Stimulated activated CD4-positive, alpha-beta T cell treated with anti-CD3 and anti-CD28 coated beads, Interleukin-12 subunit alpha, Interleukin-12 subunit beta, amount 100 ng/mL, for 48 hours (primary cell): ENCODE results near the gene STAG1.
"Not testable (repeated sequence)": the region's sequence is repeated elsewhere in the genome, so short reads cannot be mapped to it uniquely, and the experiment has no call there.

Experiments used
- DNase-seq, 3 donors: peaks; one replicate each; pipeline ENCODE4 v3.0.0-alpha.2; 2020; ENCODE audit warnings: low read depth in 2 of 3, low spot score in 1 of 3

STAG1 gene

DNA sequence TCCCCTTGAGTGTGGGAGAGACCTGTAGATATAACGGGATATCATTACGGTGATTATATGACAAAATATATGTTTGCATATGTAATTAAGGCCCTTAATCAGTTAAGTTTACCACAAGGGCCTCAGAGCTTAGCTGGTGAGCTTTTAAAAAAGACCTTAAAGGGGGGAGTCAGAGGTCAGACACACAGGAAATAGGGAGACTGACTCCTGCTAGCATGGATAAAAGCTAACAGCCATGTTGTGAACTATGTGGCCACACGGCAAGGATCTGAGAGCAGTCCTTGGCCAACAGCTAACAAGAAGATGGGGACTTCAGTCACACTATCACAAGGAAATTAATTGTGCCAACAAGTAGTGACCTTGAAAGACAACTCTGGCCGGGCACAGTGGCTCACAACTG is 3.1 kb downstream of the STAG1 start:
- DNase-seq: no peak

DNA sequence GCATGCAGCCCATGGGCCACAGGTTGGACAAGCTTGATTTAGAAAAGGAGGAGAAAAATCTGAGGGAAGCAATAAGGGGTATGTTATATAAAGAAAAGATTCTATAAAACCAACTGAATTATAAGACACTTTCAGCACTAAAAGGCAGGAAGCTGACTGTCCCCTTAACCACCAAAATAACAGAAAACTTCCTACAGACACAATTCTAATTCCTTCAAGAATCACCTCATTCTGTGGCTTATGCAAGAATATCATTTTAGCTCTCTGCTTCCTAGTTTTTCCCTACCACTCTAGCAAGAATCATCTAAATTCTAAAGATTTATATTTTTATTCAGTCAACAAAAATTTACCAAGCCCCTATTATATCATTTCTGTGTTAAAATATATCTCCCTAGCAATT is 6.3 kb downstream of the STAG1 start:
- DNase-seq: no peak

DNA sequence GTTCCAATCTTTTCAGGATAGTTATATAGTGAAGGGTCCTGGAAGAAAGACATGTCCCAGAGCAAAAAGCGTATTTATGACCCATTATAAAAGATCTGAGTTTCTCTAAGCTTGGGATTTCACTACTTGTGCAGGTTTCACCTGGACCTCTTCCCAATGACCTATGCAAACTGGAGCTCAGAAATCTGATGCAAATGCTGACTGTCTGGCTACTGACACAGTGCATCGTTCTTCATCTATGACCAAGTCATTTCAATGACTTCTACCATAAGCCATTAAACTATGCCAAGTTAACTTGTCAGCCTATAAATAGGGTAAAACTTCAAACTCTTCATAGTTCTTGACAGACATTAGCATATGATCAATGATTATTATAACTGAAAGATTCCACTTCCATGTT is 11.1 kb downstream of the STAG1 start:
- no peak for DNase-seq

DNA sequence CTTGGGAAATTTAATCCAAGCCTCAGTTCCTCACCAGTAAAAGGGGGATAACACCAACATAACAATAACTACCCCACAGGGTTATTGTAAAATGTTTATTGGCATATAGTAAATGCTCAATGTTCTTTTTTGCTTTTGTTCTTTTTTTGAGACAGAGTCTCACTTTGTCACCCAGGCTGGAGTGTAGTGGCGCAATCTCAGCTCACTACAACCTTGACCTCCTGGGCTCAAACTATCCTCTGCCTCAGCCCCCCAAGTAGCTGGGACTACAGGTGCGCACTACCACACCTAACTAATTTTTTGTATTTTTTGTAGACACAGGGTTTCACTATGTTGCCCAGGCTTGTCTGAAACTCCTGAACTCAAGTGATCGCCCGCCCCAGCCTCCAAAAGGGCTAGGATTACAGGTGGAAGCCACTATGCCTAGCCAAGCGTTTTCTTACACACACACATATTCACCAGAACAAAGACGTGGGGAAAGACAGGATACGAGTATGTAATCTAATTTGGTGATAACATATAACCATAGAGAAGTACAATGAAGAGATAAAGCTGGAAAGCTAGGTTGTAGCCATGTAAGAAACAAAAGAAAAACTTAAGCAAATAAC is 11.7 kb downstream of the STAG1 start:
- DNase-seq: no peak

DNA sequence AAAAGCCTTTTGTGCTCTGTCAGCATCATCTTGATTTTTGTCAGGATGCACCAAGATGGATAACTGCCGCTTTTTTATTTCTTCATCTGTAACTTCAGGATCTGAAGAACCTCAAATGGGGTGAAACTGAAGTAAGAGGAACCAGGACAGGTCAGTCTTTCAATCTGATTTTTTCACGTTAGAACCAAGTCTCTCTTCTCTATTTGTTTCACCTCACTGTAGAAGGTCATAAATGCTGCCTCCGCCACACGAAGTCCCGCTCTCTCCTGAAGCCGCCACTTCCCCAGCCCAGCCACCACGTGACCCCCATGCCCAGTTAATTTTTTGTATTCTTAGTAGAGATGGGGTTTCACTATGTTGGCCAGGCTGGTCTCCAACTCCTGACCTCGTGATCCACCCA is 15.2 kb downstream of the STAG1 start:
- DNase-seq: not testable (repeated sequence)

DNA sequence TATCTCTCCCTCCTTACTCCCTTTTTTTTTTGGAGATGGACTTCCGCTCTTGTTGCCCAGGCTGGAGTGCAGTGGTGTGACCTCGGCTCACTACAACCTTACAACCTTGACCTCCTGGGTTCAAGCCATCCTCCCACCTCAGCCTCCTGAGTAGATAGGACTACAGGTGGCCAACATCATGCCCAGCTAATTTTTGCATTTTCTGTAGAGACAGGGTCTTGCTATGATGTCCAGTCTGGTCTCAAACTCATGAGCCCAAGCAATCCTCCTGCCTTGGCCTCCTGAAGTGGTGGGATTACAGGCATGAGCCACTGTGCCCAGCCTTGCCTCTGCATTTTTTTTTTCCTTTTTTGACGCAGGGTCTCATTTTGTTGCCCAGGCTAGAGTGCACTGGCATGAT is 17.1 kb downstream of the STAG1 start:
- no peak for DNase-seq

DNA sequence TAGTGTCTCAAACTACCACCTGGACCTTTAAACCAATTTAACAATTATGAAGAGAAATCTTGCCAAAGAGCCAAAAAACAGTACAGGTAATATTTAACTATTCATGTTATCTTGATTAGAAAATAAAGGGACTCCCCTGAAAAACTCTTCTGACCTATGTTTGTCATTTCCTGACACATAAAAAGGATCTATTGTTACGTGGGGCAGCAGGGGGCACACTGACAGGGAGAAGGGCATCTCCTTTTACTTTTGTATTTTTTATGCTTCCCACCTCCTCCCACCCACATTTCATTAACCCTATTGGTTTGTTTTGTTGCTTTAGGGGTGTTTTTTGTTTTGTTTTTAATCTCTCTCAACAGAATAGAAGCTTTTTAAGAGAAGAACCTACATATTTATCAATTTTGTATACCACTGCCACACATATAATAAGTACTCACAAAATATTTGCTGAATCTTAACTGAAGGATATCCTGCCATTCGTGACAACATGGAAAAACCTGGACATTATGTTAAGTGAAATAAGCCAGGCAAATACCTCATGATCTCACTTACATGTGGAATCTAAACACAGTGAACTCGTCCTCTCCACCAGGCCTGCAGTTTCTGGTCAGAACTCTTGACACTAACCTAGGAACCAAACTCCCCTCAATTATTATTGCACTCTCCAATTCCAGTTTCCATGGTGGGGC is 17.7 kb downstream of the STAG1 start:
- DNase-seq: no peak

DNA sequence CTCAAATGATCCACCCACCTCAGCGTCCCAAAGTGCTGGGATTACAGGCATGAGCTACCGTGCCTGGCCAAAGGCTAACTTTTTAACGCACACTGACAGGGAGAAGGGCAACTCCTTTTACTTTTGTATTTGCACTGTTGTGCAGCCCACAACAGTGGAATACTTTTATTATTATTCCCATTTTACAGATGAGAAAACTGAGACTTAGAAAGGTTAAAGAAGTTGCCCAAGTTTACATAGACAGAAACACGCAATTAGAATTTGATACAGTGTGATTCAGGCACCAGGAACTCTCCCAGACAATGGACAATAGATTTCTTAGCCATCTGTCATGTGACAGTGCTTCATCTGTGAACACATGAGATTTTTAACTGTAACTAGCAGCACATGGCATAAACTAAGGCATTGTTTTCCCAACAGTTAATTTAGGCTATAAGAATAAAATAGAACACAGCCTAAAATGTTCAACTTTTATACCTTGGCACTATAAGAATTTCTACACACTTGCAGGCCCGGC is 18.8 kb downstream of the STAG1 start:
- DNase-seq: no peak

DNA sequence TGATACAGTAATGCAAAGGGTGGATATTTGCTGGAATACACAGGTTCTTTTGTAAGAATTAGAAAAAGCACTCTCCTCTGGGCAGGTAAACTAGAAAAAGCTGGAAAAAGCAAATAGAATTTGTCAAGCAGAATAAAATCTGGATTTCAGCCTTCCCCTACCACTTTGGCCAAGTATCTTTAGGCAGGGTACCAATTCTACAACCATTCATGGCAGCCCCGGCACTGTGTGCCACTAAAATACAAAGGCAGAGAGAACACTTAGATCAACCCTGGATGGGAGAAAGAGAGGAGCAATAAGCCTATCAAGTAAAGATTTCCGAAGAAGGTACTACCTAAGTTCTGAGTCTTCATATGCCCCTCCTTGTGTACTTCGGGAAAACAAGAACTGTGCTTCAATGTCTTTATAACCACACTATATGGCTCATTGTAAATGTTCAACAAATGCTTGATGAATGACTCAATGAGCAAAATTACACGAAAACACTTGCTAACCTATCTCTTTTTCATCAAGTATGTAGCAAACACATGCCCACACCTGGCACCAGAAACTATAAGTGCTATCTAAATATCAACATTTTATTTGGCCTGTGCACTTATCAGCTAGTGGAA is 20.8 kb downstream of the STAG1 start:
- DNase-seq: no peak

DNA sequence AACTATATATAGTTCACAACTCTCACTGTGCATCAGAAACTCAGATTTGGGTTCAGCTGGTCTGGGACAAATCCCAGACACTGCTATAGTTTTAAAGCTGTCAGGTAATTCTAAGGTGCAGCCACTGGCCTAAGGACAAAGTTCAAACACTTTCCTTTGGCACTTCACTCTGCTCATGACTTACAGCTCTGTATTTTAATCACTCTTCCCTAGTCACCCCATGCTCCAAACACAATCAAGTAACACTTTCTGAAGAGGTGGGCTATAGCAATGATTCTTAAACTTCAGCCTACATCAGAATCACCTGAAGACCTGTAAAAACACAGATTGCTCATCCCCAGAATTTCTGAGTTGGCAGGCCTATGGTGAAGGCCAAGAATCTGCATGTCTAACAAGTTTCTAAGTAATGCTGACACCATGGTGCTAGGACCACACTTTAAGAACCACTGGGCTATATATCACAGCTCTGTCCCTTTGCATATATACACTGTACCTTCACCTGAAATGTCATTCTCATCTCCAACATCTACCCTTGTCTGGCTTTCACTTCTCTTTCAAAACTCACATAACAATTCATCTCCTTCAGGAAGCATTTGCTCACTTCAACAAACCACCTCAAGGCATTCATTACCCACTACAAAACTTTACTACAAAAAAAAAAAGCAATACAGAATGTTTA is 21.4 kb downstream of the STAG1 start:
- DNase-seq: no peak

DNA sequence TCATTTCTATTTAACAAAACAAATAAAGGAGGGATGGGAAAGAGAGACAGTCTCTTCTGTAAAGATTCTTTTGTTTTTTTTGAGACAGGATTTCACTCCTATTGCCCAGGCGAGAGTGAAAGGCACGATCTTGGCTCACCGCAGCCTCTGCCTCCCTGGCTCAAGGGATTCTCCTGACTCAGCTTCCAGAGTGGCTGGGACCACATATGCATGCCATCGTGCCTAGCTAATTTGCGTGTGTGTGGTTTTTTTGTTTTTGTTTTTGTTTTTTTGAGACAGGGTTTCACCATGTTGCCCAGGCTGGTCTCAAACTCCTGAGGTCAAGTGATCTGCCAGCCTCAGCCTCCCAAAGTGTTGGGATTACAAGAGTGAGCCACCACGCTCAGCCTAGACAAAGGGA is 23.3 kb downstream of the STAG1 start:
- no peak for DNase-seq

DNA sequence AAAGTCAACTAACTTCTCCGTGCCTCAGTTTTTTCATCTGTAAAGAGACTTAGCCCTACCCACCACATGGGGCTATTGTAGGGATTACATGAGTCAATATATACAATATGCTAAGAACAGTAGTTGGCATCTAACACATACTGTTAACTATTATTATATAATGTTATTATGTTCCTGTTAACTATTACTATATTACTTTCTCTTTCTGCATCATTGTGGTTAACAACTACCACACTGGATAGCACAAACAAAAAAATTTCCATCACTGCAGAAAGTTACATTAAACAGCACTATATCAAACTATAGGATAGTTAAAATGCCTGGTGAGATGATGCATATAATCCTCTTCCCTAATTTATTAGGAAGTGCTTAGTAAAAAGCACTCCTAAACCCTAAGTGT is 23.7 kb downstream of the STAG1 start:
- no peak for DNase-seq

DNA sequence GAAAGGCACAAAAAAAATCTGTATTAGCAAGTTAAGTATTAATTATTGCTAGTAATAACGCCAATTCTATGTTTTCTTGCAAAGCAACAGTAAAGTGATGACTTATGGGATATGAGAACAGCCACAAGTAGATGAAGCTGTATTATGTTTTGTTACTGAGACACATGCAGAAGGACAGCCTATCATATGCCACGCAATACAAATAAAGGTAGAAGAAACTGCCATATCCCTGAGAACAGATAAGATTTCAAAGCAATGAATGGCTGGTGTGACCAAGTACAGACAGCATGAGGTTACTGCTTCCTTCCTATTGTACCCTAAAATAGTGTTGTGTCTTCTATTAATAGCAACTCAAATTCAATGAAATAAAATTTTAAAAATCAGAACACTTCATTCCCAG is 26.7 kb downstream of the STAG1 start:
- no peak for DNase-seq

DNA sequence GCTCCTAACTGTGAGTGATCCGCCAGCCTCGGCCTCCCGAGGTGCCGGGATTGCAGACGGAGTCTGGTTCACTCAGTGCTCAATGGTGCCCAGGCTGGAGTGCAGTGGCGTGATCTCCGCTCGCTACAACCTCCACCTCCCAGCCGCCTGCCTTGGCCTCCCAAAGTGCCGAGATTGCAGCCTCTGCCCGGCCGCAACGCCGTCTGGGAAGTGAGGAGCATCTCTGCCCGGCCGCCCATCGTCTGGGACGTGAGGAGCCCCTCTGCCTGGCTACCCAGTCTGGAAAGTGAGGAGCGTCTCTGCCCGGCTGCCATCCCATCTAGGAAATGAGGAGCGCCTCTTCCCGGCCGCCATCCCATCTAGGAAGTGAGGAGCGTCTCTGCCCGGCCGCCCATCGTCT is 29.3 kb downstream of the STAG1 start:
- DNase-seq: not testable (repeated sequence)

DNA sequence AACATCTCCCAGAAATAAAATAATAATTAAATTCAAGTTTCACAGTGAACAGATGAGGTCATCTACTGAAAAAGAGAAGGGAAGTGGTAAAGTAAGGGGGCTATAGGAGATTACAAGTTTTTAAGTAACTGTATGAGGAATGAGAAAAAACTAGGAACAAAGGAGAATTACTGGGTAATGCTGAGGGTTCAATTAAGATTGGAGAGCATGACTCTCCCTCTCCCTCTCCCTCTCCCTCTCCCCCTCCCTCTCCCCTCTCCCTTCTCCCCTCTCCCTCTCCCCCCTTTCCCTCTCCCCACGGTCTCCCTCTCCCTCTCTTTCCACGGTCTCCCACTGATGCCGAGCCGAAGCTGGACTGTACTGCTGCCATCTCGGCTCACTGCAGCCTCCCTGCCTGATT is 29.8 kb downstream of the STAG1 start:
- not testable (repeated sequence) for DNase-seq

DNA sequence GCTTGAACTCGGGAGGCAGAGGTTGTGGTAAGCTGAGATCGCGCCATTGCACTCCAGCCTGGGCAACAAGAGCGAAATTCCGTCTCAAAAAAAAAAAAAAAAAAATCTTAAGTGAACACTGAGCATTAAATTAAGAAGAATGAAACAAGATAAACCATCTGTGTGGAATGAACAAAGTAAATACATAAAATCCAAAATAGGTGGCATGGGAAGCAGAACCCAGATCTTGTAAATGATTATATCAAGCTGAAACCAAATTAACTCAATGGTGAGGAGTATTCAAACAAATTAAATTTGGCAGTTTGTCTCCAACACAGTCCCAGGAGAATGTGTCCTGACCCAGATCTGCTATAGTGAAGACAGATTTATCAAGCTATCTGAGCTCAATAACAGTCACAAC is 32.1 kb downstream of the STAG1 start:
- DNase-seq: no peak

DNA sequence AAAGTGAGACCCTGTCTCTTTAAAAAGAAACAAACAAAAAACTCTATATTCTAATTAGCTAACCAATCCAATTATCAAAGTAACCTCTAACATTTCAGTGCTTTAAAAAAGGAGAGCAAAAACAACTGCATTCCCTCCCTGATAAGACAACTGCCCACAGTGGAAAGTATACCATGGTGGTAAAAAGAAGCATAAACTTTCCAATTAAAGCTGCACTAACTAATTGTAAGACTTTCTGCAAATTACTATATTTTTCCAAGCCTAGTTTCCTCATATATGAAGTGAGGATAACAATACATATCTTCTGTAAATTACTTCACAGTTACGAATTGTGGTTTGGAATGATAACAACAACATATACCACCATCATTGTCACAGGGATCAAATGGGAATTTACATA is 35.5 kb downstream of the STAG1 start:
- DNase-seq: no peak

DNA sequence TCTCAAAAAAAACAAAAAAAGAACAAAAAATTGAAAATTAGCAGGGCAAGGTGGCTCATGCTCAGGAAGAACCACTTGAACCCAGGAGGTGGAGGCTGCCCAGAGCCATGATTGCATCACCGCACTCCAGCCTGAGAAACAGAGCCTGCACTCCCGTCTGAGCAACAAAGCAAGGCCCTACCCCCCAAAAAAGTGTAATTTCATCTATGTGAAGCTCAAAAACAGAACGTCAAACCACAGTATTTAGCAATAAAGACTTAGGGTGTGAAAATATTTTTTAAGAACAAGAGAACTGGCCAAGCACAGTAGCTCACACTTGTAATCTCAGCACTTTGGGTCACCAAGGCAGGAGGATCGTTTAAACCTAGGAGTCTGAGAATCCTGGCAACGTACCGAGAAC is 38.2 kb downstream of the STAG1 start:
- no peak for DNase-seq

DNA sequence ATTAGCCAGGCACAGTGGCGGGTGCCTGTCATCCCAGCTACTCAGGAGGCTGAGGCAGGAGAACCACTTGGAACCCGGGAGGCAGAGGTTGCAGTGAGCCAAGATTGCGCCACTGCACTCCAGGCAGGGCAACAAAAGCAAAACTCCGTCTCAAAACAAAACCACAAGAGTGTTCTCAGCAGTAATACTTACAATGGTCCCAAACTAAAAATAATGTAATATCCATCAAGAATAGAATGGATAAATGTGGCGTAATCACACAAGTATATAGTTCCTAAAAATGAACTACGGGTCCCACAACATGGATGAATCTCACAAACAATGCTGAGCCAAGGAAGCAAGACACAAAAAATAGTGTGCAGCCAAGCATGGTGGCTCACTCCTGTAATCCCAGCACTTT is 39.2 kb downstream of the STAG1 start:
- DNase-seq: no peak

DNA sequence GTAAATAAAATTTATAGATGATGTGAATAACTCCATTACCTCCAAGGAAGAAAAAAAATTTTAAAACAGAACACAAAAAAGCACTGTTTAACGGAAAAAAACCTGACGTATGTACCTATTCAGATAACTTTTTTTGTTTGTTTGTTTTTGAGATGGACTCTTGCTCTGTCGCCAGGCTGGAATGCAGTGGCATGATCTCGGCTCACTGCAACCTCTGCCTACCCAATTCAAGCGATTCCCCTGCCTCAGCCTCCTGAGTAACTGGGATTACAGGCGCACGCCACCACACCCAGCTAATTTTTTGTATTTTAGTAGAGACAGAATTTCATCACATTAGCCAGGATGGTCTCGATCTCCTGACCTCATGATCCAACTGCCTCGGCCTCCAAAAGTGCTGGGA is 40.3 kb downstream of the STAG1 start:
- not testable (repeated sequence) for DNase-seq

DNA sequence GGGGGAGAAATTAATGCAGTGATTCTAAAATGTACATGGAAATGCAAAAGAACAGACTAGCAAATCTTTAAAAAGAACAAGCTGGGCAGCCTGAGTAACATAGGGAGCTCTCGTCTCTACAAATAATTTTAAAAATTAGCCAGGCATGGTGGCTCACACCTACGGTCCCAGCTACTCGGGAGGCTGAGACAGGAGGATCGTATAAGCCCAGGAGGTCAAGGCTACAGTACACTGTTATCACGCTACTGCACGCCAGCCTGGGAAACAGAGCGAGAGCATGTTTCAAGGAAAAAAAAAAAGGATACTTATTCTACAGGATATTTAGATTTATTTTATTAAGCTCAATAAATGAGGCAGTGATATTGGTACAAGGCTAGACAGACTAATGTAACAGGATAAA is 40.9 kb downstream of the STAG1 start:
- no peak for DNase-seq

DNA sequence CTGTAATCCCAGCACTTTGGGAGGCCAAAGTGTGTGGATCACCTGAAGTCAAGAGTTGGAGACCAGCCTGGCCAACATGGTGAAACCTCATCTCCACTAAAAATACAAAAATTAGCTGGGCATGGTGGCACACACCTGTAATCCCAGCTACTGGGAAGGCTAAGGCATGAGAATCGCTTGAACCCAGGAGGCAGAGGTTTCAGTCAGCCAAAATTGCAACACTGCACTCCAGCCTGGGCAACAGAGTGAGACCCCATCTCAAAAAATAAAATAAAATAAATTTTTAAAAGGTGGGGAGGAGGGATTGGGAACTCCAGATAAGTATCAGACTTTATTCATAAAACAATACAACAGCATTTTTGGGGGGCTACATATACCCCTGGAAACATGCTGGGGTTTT is 42.4 kb downstream of the STAG1 start:
- DNase-seq: not testable (repeated sequence)
